Right atrium auricular region (tissue), 2 donors: ENCODE measurements around the gene LAMA2. TPM values are rescaled to one million over a fixed set of nuclear protein-coding genes. Genes with fewer than 3 reads are reported as not detected.

Source experiments
- DNase-seq: peaks from one replicate; pipeline ENCODE4 v3.0.0-alpha.2; 2019; ENCODE audit warnings: low spot score
- H3K27ac ChIP-seq, 2 donors: fragments of 200-600 bp; sonication (generic); 1 replicate in 1 of 2; 2 replicates in 1 of 2; pipeline ENCODE4 v1.5.1; 2016 to 2019
- H3K27me3 ChIP-seq, 2 donors: fragments of 200-600 bp; sonication (generic); one replicate each; pipeline versions ENCODE4 v1.5.1 to v1.6.0; 2017 to 2019
- H3K36me3 ChIP-seq: fragments of 200-600 bp; sonication (generic); one replicate; pipeline ENCODE4 v1.5.1; 2016
- H3K4me1 ChIP-seq, 2 donors: fragments of 200-600 bp; sonication (generic); one replicate each; pipeline versions ENCODE4 v1.5.1 to v1.6.0; 2017 to 2019
- H3K4me3 ChIP-seq, 2 donors: fragments of 200-600 bp; sonication (generic); 1 replicate in 1 of 2; 2 replicates in 1 of 2; pipeline ENCODE4 v1.5.1; 2017 to 2019; ENCODE audit warnings: mild to moderate bottlenecking in 1 of 2, moderate library complexity in 1 of 2
- H3K9me3 ChIP-seq, 2 donors: fragments of 200-600 bp; sonication (generic); one replicate each; pipeline ENCODE4 v1.5.1; 2019
- CTCF ChIP-seq, 2 donors: fragments of 200-600 bp; sonication (generic); IDR thresholded peaks; one replicate each; pipeline ENCODE4 v1.5.1; 2019; ENCODE audit warnings: antibody characterized with exemption in 2 of 2
- total RNA-seq, 2 donors: library from RNA; depleted of rRNA; stranded (reverse); fragments of >200 nt; gene quantifications; one replicate each; pipeline ENCODE4 v1.1.0, GENCODE V29; 2016

The LAMA2 gene
- total RNA-seq, 2 donors from 2014 or later, result 150 to 166 TPM

- no peak for DNase-seq
- Histone ChIP-seq H3K4me3 (no peak overlapping the region), H3K27me3 (no peaks in the 10 kb centered on the region), H3K9me3 (no peaks in the 10 kb centered on the region), H3K4me1 (peaks cover 0 to 7% of the 10 kb centered on the region in 2 donors), H3K36me3 (peaks cover 10% of the 10 kb centered on the region), H3K27ac (no peak overlapping the region)
- TF ChIP-seq CTCF (IDR thresholded peaks at IDR 0.05), result no peak
These were observed 20.8 kb downstream of the LAMA2 start for GRCh38 chr6:128903715-128904114.

- no peak for TF ChIP-seq CTCF (IDR thresholded peaks at IDR 0.05)
- Histone ChIP-seq H3K36me3 (peaks cover 4% of the 10 kb centered on the region), H3K27ac (no peak overlapping the region), H3K4me1 (peaks cover 0 to 21% of the 10 kb centered on the region in 2 donors), H3K27me3 (no peaks in the 10 kb centered on the region), H3K9me3 (no peaks in the 10 kb centered on the region), H3K4me3 (no peak overlapping the region)
- no peak for DNase-seq
These were observed 31.1 kb downstream of the LAMA2 start for GRCh38 chr6:128914051-128914450.

- DNase-seq, result no peak
- TF ChIP-seq CTCF (IDR thresholded peaks at IDR 0.05), result no peak
- peaks cover 0 to 10% of the 10 kb centered on the region in 2 donors for H3K4me1 ChIP-seq
- no peak overlapping the region for H3K27ac ChIP-seq
- H3K36me3 ChIP-seq, result peaks cover 6% of the 10 kb centered on the region
- no peaks in the 10 kb centered on the region for H3K9me3 ChIP-seq
- no peaks in the 10 kb centered on the region for H3K27me3 ChIP-seq
- H3K4me3 ChIP-seq, result no peak overlapping the region
These were observed 35.9 kb downstream of the LAMA2 start for GRCh38 chr6:128918886-128919285.

GRCh38 chr6:128919412-128920180 is 36.7 kb downstream of the LAMA2 start:
- peaks cover 0 to 7% of the 10 kb centered on the region in 2 donors for H3K4me1 ChIP-seq
- H3K4me3 ChIP-seq, result no peak overlapping the region

GRCh38 chr6:128925765-128926164 is 42.8 kb downstream of the LAMA2 start:
- no peak for TF ChIP-seq CTCF (IDR thresholded peaks at IDR 0.05)
- Histone ChIP-seq H3K27me3 (no peaks in the 10 kb centered on the region), H3K36me3 (peaks cover 32% of the 10 kb centered on the region), H3K9me3 (no peaks in the 10 kb centered on the region), H3K4me1 (peaks cover 0 to 6% of the 10 kb centered on the region in 2 donors), H3K4me3 (no peak overlapping the region), H3K27ac (no peak overlapping the region)
- DNase-seq, result no peak

More at GRCh38 chr6:128919412-128920180, 36.7 kb downstream of the LAMA2 start:
- no peaks in the 10 kb centered on the region for H3K9me3 ChIP-seq
- no peak for DNase-seq
- peaks cover 6% of the 10 kb centered on the region for H3K36me3 ChIP-seq
- H3K27me3 ChIP-seq, result no peaks in the 10 kb centered on the region
- TF ChIP-seq CTCF (IDR thresholded peaks at IDR 0.05), result no peak
- no peak overlapping the region for H3K27ac ChIP-seq
